ENCODE results near the gene WDFY2.

- TF ChIP-seq, protein P1, sequence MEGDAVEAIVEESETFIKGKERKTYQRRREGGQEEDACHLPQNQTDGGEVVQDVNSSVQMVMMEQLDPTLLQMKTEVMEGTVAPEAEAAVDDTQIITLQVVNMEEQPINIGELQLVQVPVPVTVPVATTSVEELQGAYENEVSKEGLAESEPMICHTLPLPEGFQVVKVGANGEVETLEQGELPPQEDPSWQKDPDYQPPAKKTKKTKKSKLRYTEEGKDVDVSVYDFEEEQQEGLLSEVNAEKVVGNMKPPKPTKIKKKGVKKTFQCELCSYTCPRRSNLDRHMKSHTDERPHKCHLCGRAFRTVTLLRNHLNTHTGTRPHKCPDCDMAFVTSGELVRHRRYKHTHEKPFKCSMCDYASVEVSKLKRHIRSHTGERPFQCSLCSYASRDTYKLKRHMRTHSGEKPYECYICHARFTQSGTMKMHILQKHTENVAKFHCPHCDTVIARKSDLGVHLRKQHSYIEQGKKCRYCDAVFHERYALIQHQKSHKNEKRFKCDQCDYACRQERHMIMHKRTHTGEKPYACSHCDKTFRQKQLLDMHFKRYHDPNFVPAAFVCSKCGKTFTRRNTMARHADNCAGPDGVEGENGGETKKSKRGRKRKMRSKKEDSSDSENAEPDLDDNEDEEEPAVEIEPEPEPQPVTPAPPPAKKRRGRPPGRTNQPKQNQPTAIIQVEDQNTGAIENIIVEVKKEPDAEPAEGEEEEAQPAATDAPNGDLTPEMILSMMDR (conservative IDR thresholded peaks at IDR 0.05; ENCODE audit: low read length): no peak
- no peak for TF ChIP-seq EZH2phosphoT487 (IDR thresholded peaks at IDR 0.05; ENCODE audit: borderline replicate concordance)
Observed at GRCh38 chr13:51802631-51803418, 218.6 kb downstream of the WDFY2 start.
